DND-41 (cell line): Measurements from ENCODE around the gene INPP5K.

Experiments used
- CTCF ChIP-seq: IDR thresholded peaks from 2 replicates; pipeline ENCODE4 v1.5.1; 2012; ENCODE audit warnings: borderline replicate concordance, low read length, moderate library complexity, mild to moderate bottlenecking; ENCODE audit not compliant: poor library complexity, severe bottlenecking; ENCODE audit errors: extremely low read depth
- EZH2 ChIP-seq: IDR thresholded peaks from 3 replicates; pipeline ENCODE4 v1.6.1; 2012; ENCODE audit warnings: borderline replicate concordance, low read depth, mild to moderate bottlenecking, moderate library complexity, low read length, inconsistent platforms; ENCODE audit not compliant: severe bottlenecking

- TF ChIP-seq EZH2 (no peak), CTCF (no peak)
Observed at GRCh38 chr17:1467898-1468492, 48.4 kb downstream of the INPP5K start.
